ENCODE data around the gene ZNHIT2. TPM values are rescaled to one million over a fixed set of nuclear protein-coding genes. Genes with fewer than 3 reads are reported as not detected.

ZNHIT2 gene
- total and polyA plus RNA-seq, 10 of the 15 experiments (the other 5 are each of a cell fraction or from before 2014, with no cell fraction given): 0.24 to 20.4 (median 15.5) TPM; not detected in 1

- TF ChIP-seq MLLT1 (IDR thresholded peaks at IDR 0.05): peak; percentile 90
- 0 out of 2 replicates have a peak, but pooled peaks have one; percentile 15 for TF ChIP-seq CHD2 (IDR thresholded peaks at IDR 0.05; ENCODE audit: borderline replicate concordance, low read depth, low read length)
Observed at GRCh38 chr11:65078786-65079342, 38.6 kb downstream of the ZNHIT2 start (continued).

GRCh38 chr11:65078151-65078550 lies 39.4 kb downstream of the ZNHIT2 start:
- Histone ChIP-seq H3K9me3 (replicated peaks; ENCODE audit: control insufficient read depth, insufficient read depth, low read length) (no peaks in the 10 kb centered on the region), H3K79me2 (ENCODE audit: control insufficient read depth, insufficient read depth, low read length) (peaks cover 49% of the 10 kb centered on the region), H3K27ac (ENCODE audit: control insufficient read depth, insufficient read depth) (peak overlapping the region; percentile 66), H4K20me1 (ENCODE audit: control insufficient read depth, insufficient read depth) (no peaks in the 10 kb centered on the region), H3K4me1 (ENCODE audit: control insufficient read depth, insufficient read depth, low read length) (peaks cover 31% of the 10 kb centered on the region), H3K4me2 (ENCODE audit: control insufficient read depth, insufficient read depth) (peak overlapping the region; percentile 67), H2AFZ (ENCODE audit: control insufficient read depth, low read depth, low read length) (peak overlapping the region; percentile 65), H3K9ac (ENCODE audit: control insufficient read depth, insufficient read depth, low read length) (peak overlapping the region; percentile 27), H3K27me3 (replicated peaks in 1 of 2; ENCODE audit: control insufficient read depth in 2 of 2, insufficient read depth in 2 of 2, low read length in 1 of 2) (no peaks in the 10 kb centered on the region), H3K36me3 (ENCODE audit: control insufficient read depth in 2 of 2, insufficient read depth in 2 of 2, low read length in 1 of 2) (peaks cover 5 to 13% of the 10 kb centered on the region in 2 experiments; a peak in 3 of 4 replicates), H3K4me3 (peak overlapping the region; percentile 59)
- CTCF ChIA-PET: interaction anchor here (0.6 to 1.4 kb wide), 13 partner anchors 10 to 197 kb away, joined by 3 to 9 read pairs (median 3); partner anchors contain the start of gene ARL2
- ATAC-seq (peak; percentile 90), FAIRE-seq (no peak), DNase-seq (ENCODE audit: low read depth, low spot score) (no peak)
- BruUV-seq (replicated peaks): TSS peak; percentile 1
- in situ Hi-C loops (cut with MboI) (no loop called here), intact Hi-C loops (cut with micrococcal nuclease; ENCODE audit: unreplicated experiment) (loop anchor here (1.0 to 5.0 kb wide), 3 partner anchors 36 to 64 kb away; partner anchors contain the start of genes ARL2, SAC3D1 and SNX15)
- 49% methylated on average over 3 of the region's 3 CpGs for WGBS (ENCODE audit: insufficient coverage, insufficient replicate concordance, low lambda C conversion rate, missing lambda C conversion rate)
- RAD21 ChIA-PET (ENCODE audit: unreplicated experiment): interaction anchor here (0.8 to 3.0 kb wide), 4 partner anchors 16 to 65 kb away, joined by 3 to 8 read pairs (median 4); partner anchors contain the start of genes ARL2 and SAC3D1
- POLR2A ChIA-PET: interaction anchor here (0.9 to 2.2 kb wide), 6 partner anchors 9 to 57 kb away, joined by 3 to 7 read pairs (median 4); no protein-coding TSS in a partner anchor
- SMC1A ChIA-PET (ENCODE audit: uncharacterized antibody, unreplicated experiment): interaction anchor here (0.7 to 2.3 kb wide), 5 partner anchors 9 to 64 kb away, joined by 3 to 9 read pairs (median 3); partner anchors contain the start of genes ARL2 and SAC3D1
- TF ChIP-seq NFYA (IDR thresholded peaks at IDR 0.05; ENCODE audit: borderline replicate concordance, low read depth, low read length) (no peak), CTCF (IDR thresholded peaks at IDR 0.05 in 2 of 3, conservative IDR thresholded peaks at IDR 0.05 in 1 of 3; ENCODE audit: control insufficient read depth in 2 of 3, extremely low read depth in 1 of 3, insufficient read depth in 1 of 3, low read depth in 3 of 3, low read length in 3 of 3) (peak; percentile 83 to 91 (median 87)), STAT3 (IDR thresholded peaks at IDR 0.05; ENCODE audit: low read depth, low read length) (no peak), ZBTB11 (CRISPR knock-in tag; IDR thresholded peaks at IDR 0.05) (no peak), E4F1 (IDR thresholded peaks at IDR 0.05; ENCODE audit: borderline replicate concordance, partially characterized antibody) (no peak), RB1 (IDR thresholded peaks at IDR 0.05; ENCODE audit: borderline replicate concordance) (0 out of 2 replicates have a peak, but pooled peaks have one; percentile 18), JUNB (IDR thresholded peaks at IDR 0.05) (no peak), BCL11A (IDR thresholded peaks at IDR 0.05; ENCODE audit: low read depth, low read length) (no peak), POU2F2 (IDR thresholded peaks at IDR 0.05; ENCODE audit: borderline replicate concordance, low read depth, low read length) (no peak)

Measured in GM12878 (cell line).